IMR-90 (cell line): Measurements from ENCODE around the gene MICALL2. TPM values are rescaled to one million over a fixed set of nuclear protein-coding genes. Genes with fewer than 3 reads are reported as not detected.

Source experiments
- ATAC-seq: fragments of 200-7000 bp; cut with Tn5 transposase; 2 replicates; pipeline ENCODE4 v1.9.1; 2020; ENCODE audit warnings: low read depth, mild to moderate bottlenecking, moderate library complexity
- BruUV-seq: library from RNA; stranded (reverse); fragments of 400-500 nt; replicated peaks from 2 replicates; lab custom pipeline; 2021; lab: Mats Ljungman, UMichigan
- CTCF ChIA-PET: fragments of 300-600 bp; formaldehyde crosslinking; extraction: SDS; loops from one replicate; lab custom pipeline; 2021; ENCODE audit warnings: antibody characterized with exemption; lab: Yijun Ruan, JAX
- POLR2A ChIA-PET: fragments of 300-600 bp; sonication (Branson Sonifier 250); formaldehyde crosslinking; loops from one replicate; lab custom pipeline; 2022; ENCODE audit warnings: antibody characterized with exemption; ENCODE audit not compliant: unreplicated experiment; lab: Charles Lee
- DNase-seq: peaks from one replicate; pipeline ENCODE4 v3.0.0; 2013
- H2AFZ ChIP-seq: replicated peaks from 2 replicates; pipeline ENCODE3; 2013; ENCODE audit warnings: low read length, mild to moderate bottlenecking; ENCODE audit not compliant: poor library complexity
- H2AK5ac ChIP-seq: 2 replicates; pipeline ENCODE4 v1.6.1; 2013; ENCODE audit warnings: low read depth, low read length, inconsistent platforms
- H2AK9ac ChIP-seq: replicated peaks from 2 replicates; pipeline ENCODE3; 2013; ENCODE audit warnings: mild to moderate bottlenecking, low read depth, low read length, moderate library complexity; ENCODE audit not compliant: poor library complexity
- H2BK120ac ChIP-seq: 2 replicates; pipeline ENCODE4 v1.6.1; 2013; ENCODE audit warnings: low read depth, low read length, inconsistent platforms
- H2BK15ac ChIP-seq: 3 replicates; pipeline ENCODE4 v1.6.1; 2013; ENCODE audit warnings: low read depth, low read length, inconsistent platforms
- H2BK20ac ChIP-seq: 2 replicates; pipeline ENCODE4 v1.6.1; 2013; ENCODE audit warnings: low read depth, mild to moderate bottlenecking, inconsistent platforms, low read length, moderate library complexity
- H2BK5ac ChIP-seq: 2 replicates; pipeline ENCODE4 v1.6.1; 2013; ENCODE audit warnings: mild to moderate bottlenecking, low read depth, low read length, inconsistent platforms; ENCODE audit not compliant: poor library complexity, severe bottlenecking
- H3K14ac ChIP-seq: replicated peaks from 2 replicates; pipeline ENCODE4 v1.6.1; 2013; ENCODE audit warnings: low read depth, low read length, inconsistent platforms
- H3K18ac ChIP-seq: 2 replicates; pipeline ENCODE4 v1.6.1; 2013; ENCODE audit warnings: low read depth, low read length, control low read depth
- H3K23ac ChIP-seq: 2 replicates; pipeline ENCODE4 v1.6.1; 2013; ENCODE audit warnings: low read depth, low read length, inconsistent platforms
- H3K27ac ChIP-seq: 2 replicates; pipeline ENCODE4 v1.5.1; 2013; ENCODE audit warnings: mild to moderate bottlenecking, control low read depth, low read length; ENCODE audit not compliant: insufficient read depth
- H3K27me3 ChIP-seq: 2 replicates; pipeline ENCODE4 v1.6.1; 2013; ENCODE audit warnings: low read length; ENCODE audit not compliant: control insufficient read depth, insufficient read depth
- H3K36me3 ChIP-seq: 2 replicates; pipeline ENCODE4 v1.6.1; 2013; ENCODE audit warnings: low read length, mixed read lengths; ENCODE audit not compliant: control insufficient read depth, insufficient read depth
- H3K4ac ChIP-seq: 2 replicates; pipeline ENCODE4 v1.6.1; 2013; ENCODE audit warnings: low read depth, low read length, inconsistent platforms
- H3K4me1 ChIP-seq: 2 replicates; pipeline ENCODE4 v1.6.1; 2013; ENCODE audit warnings: low read length, mixed read lengths; ENCODE audit not compliant: control insufficient read depth, insufficient read depth
- H3K4me2 ChIP-seq: 2 replicates; pipeline ENCODE4 v1.6.1; 2013; ENCODE audit warnings: low read depth, mild to moderate bottlenecking, control low read depth, low read length, moderate library complexity
- H3K4me3 ChIP-seq: 2 replicates; pipeline ENCODE4 v1.5.1; 2013; ENCODE audit warnings: low read depth, mild to moderate bottlenecking, control low read depth, low read length, moderate library complexity; ENCODE audit not compliant: insufficient read depth
- H3K56ac ChIP-seq: 2 replicates; pipeline ENCODE4 v1.6.1; 2013; ENCODE audit warnings: low read length, inconsistent platforms; ENCODE audit not compliant: insufficient read depth; ENCODE audit errors: extremely low read depth
- H3K79me1 ChIP-seq, 2 experiments: 2 replicates each; pipeline ENCODE4 v1.6.1; 2013; ENCODE audit warnings: low read length in 2 of 2, inconsistent platforms in 1 of 2, low read depth in 1 of 2
- H3K9ac ChIP-seq: 2 replicates; pipeline ENCODE4 v1.6.1; 2013; ENCODE audit warnings: low read depth, low read length, control low read depth
- H3K9me1 ChIP-seq: 2 replicates; pipeline ENCODE4 v1.6.1; 2013; ENCODE audit warnings: low read length, inconsistent platforms; ENCODE audit not compliant: insufficient read depth
- H3K9me3 ChIP-seq: 2 replicates; pipeline ENCODE4 v1.6.1; 2013; ENCODE audit warnings: low read length; ENCODE audit not compliant: control insufficient read depth, insufficient read depth
- H4K20me1 ChIP-seq: 2 replicates; pipeline ENCODE4 v1.6.1; 2013; ENCODE audit warnings: low read length, inconsistent platforms; ENCODE audit not compliant: insufficient read depth
- H4K5ac ChIP-seq: 2 replicates; pipeline ENCODE4 v1.6.1; 2013; ENCODE audit warnings: mild to moderate bottlenecking, low read depth, low read length, control low read depth
- H4K8ac ChIP-seq, 2 experiments: 2 replicates each; pipeline ENCODE4 v1.6.1; 2013; ENCODE audit warnings: low read depth in 2 of 2, low read length in 2 of 2, control low read depth in 1 of 2, inconsistent platforms in 1 of 2
- H4K91ac ChIP-seq: 2 replicates; pipeline ENCODE4 v1.6.1; 2013; ENCODE audit warnings: low read depth, low read length, inconsistent platforms; ENCODE audit not compliant: insufficient read depth
- SMC3 ChIP-seq: fragments of 150-350 bp; IDR thresholded peaks from 2 replicates; pipeline ENCODE4 v1.6.1; 2016; ENCODE audit warnings: low read depth, mild to moderate bottlenecking, antibody characterized with exemption, low read length, moderate library complexity
- WGBS, 2 experiments: methylation state at CpG; one replicate each; pipeline versions ENCODE4 v1.1.5 to v1.1.7; 2013; ENCODE audit warnings: missing lambda C conversion rate in 2 of 2; ENCODE audit not compliant: insufficient read length in 1 of 2; ENCODE audit errors: extremely low coverage in 2 of 2; 5-methylcytosine and 5-hydroxymethylcytosine counted together
- dilution Hi-C: fragments of 300-500 bp; cut with HindIII; formaldehyde crosslinking; loops from one replicate; pipeline ENCODE4 v1.14.3; 2018; ENCODE audit warnings: low sequenced_read_pairs; ENCODE audit not compliant: unreplicated experiment
- in situ Hi-C: fragments of 300-500 bp; cut with MboI; formaldehyde crosslinking; loops from 3 replicates; pipeline ENCODE4 v1.14.3; 2019; ENCODE audit warnings: low sequenced_read_pairs, inconsistent platforms, mixed read lengths
- intact Hi-C: fragments of 100-400 bp; cut with micrococcal nuclease; formaldehyde crosslinking; loops from 2 replicates; pipeline ENCODE4 v1.10.0; 2022
- polyA plus RNA-seq, 3 experiments: library from polyadenylated mRNA; depleted of rRNA; stranded (reverse); fragments of >200 nt; gene quantifications; 2 replicates each; pipeline ENCODE4 v1.2.3, GENCODE V29; 2012; ENCODE audit warnings: low replicate concordance in 1 of 3
- total RNA-seq: library from RNA; depleted of rRNA; stranded (reverse); fragments of >200 nt; gene quantifications from 2 replicates; pipeline ENCODE4 v1.2.3, GENCODE V29; 2012
- TF ChIP-seq, protein P1 (sequence below): fragments of 150-350 bp; IDR thresholded peaks from 2 replicates; pipeline ENCODE4 v1.6.1; 2016; ENCODE audit warnings: low read depth, mild to moderate bottlenecking, low read length, moderate library complexity, borderline replicate concordance

The MICALL2 gene
- total and polyA plus RNA-seq, 2 of the 4 experiments (the other 2 are of a cell fraction), result 6.6 to 34.1 TPM

DNA sequence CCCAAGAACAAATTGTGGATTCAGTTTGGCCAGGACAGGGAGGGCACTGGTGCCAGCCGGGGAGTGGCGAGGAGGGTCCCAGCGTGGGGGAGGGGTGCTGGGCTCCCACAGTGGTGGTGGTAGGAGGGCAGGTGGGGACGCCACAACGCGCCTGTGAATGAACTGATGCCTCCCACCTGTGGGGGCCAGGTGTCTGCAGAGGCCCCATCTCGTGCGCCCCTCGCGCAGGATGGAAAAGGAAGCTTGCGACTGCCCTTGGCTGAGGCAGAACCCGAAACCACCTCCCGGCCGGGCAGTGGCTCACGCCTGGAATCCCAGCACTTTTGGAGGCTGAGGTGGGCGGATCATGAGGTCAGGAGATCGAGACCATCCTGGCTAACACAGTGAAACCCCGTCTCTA is 72.0 kb downstream of the MICALL2 start:
- ATAC-seq (no peak), DNase-seq (no peak)
- H3K18ac ChIP-seq, result no peak overlapping the region
- dilution Hi-C loops, result no loop called here
- peaks cover 7% of the 10 kb centered on the region for H3K9me3 ChIP-seq
- no peak overlapping the region for H4K5ac ChIP-seq
- no peaks in the 10 kb centered on the region for H3K9me1 ChIP-seq
- intact Hi-C loops, result no loop called here
- no peak overlapping the region for H4K91ac ChIP-seq
- H2BK5ac ChIP-seq, result no peak overlapping the region
- H3K27ac ChIP-seq, result no peak overlapping the region
- no peak overlapping the region for H4K8ac ChIP-seq
- H3K9ac ChIP-seq, result no peak overlapping the region
- no peak overlapping the region for H2BK15ac ChIP-seq
- no peak overlapping the region for H3K56ac ChIP-seq
- peaks cover 74% of the 10 kb centered on the region for H3K27me3 ChIP-seq
- no peak overlapping the region for H3K4me2 ChIP-seq
- no peaks in the 10 kb centered on the region for H4K20me1 ChIP-seq
- CTCF ChIA-PET, result no interaction called here
- H3K4ac ChIP-seq, result no peak overlapping the region
- no peaks in the 10 kb centered on the region for H3K4me1 ChIP-seq
- no peak overlapping the region for H2AK5ac ChIP-seq
- BruUV-seq, result no TSS peak
- no peak overlapping the region for H3K4me3 ChIP-seq
- H2AK9ac ChIP-seq, result no peak overlapping the region
- H3K14ac ChIP-seq, result no peak overlapping the region
- TF ChIP-seq SMC3, result no peak
- TF ChIP-seq, protein P1, sequence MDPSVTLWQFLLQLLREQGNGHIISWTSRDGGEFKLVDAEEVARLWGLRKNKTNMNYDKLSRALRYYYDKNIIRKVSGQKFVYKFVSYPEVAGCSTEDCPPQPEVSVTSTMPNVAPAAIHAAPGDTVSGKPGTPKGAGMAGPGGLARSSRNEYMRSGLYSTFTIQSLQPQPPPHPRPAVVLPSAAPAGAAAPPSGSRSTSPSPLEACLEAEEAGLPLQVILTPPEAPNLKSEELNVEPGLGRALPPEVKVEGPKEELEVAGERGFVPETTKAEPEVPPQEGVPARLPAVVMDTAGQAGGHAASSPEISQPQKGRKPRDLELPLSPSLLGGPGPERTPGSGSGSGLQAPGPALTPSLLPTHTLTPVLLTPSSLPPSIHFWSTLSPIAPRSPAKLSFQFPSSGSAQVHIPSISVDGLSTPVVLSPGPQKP, result no peak
- H3K79me1 ChIP-seq, result no peaks in the 10 kb centered on the region
- H2BK20ac ChIP-seq, result no peak overlapping the region
- POLR2A ChIA-PET, result no interaction called here
- 70% methylated on average over 2 of the region's 18 CpGs; no CpG with 5 or more reads in 1 of the 2 experiments for WGBS, 2 experiments
- H3K36me3 ChIP-seq, result no peaks in the 10 kb centered on the region
- H3K23ac ChIP-seq, result no peak overlapping the region
- in situ Hi-C loops, result no loop called here
- H2BK120ac ChIP-seq, result no peak overlapping the region
- no peak overlapping the region for H2AFZ ChIP-seq
